Adrenal gland (tissue), 12 donors: Measurements from ENCODE around the gene CNTNAP2. TPM values are rescaled to one million over a fixed set of nuclear protein-coding genes. Genes with fewer than 3 reads are reported as not detected.

Experiments used
- DNase-seq, 7 donors: peaks; one replicate each; pipeline ENCODE4 v3.0.0-alpha.2; 2019 to 2020
- H3K27ac ChIP-seq, 5 donors: fragments of 200-600 bp; sonication (generic) in 4 of 5; 1 replicate in 3 of 5; 2 replicates in 2 of 5; pipeline versions ENCODE4 v1.5.1 to v1.8.0; 2016 to 2020; ENCODE audit warnings: mild to moderate bottlenecking in 1 of 5
- H3K27me3 ChIP-seq: fragments of 200-600 bp; 2 replicates; pipeline ENCODE4 v1.8.0; 2021
- H3K36me3 ChIP-seq, 2 donors: fragments of 200-600 bp; replicated peaks in 1 of 2; 1 replicate in 1 of 2; 2 replicates in 1 of 2; pipeline versions ENCODE4 v1.5.1 to v1.8.0; 2018 to 2022
- H3K4me1 ChIP-seq, 2 donors: fragments of 200-600 bp; replicated peaks in 1 of 2; 1 replicate in 1 of 2; 2 replicates in 1 of 2; pipeline versions ENCODE4 v1.5.1 to v1.8.0; 2018 to 2021
- H3K4me3 ChIP-seq, 4 donors: fragments of 200-600 bp; sonication (generic) in 3 of 4; one replicate each; pipeline ENCODE4 v1.5.1; 2016 to 2018
- H3K9me3 ChIP-seq, 3 donors: fragments of 200-600 bp; sonication (generic) in 1 of 3; replicated peaks in 1 of 3; 1 replicate in 2 of 3; 2 replicates in 1 of 3; pipeline versions ENCODE4 v1.5.1 to v1.8.0; 2016 to 2021
- POLR2A ChIP-seq, 2 donors: fragments of 450-650 bp; IDR thresholded peaks; one replicate each; pipeline ENCODE4 v1.6.1; 2017; ENCODE audit warnings: antibody characterized with exemption in 2 of 2, mild to moderate bottlenecking in 2 of 2, moderate library complexity in 1 of 2
- WGBS, 4 donors: extraction: QIAGEN DNeasy Blood & Tissue Kit in 2 of 4; methylation state at CpG; one replicate each; pipeline versions ENCODE4 v1.1.5 to v1.1.7; 2013 to 2017; 5-methylcytosine and 5-hydroxymethylcytosine counted together
- intact Hi-C, 2 donors: fragments of 100-400 bp; cut with DNase I; formaldehyde crosslinking; loops; one replicate each; pipeline versions ENCODE4 v1.14.1 to v1.15.0; 2022 to 2023
- polyA plus RNA-seq, 3 donors: library from polyadenylated mRNA; stranded (reverse); fragments of 200-250 nt in 2 of 3; fragments of 350-450 nt in 1 of 3; fragmentation: Illumina TruSeq in 1 of 3; extraction: RNeasy Lipid Tissue Mini Kit (QIAGEN cat#74804) in 1 of 3; gene quantifications; one replicate each; pipeline ENCODE4 v1.2.3, GENCODE V29; 2013 to 2014
- total RNA-seq, 9 donors: library from RNA; depleted of rRNA in 4 of 9; stranded (reverse); fragments of >200 nt in 4 of 9; fragments of 120-200 nt in 1 of 9; fragmentation: NEBNext Ultra II Directional in 1 of 9; extraction: Animal tissue kit (Norgen Biotek cat#: 25700) in 1 of 9; gene quantifications; one replicate each; pipeline versions ENCODE4 v1.1.0 to v1.2.4, GENCODE V29; 2013 to 2023
- TF ChIP-seq, protein P1 (sequence below), 6 experiments: fragments of 450-650 bp in 4 of 6; fragments of 200-600 bp in 2 of 6; sonication (generic) in 1 of 6; IDR thresholded peaks; 1 replicate in 5 of 6; 2 replicates in 1 of 6; pipeline versions ENCODE4 v1.5.1 to v1.8.0; 2016 to 2021; ENCODE audit warnings: antibody characterized with exemption in 6 of 6, mild to moderate bottlenecking in 2 of 6, moderate library complexity in 1 of 6
- donor health status: healthy with polysubstance abuse.
- donor health status: Bipolar disorder and iron deficiency.
- donor health status: DM: yes; HTN: yes; CAD: no.
- donor health status: DM: no; HTN: no; CAD: no.
- donor health status: DM: no; HTN: no; CAD: no.
- donor health status: DM: yes; HTN: yes; CAD: no.

The CNTNAP2 gene
- total and polyA plus RNA-seq, 12 donors, result 0.14 to 6.3 (median 1.8) TPM; not detected in 2

DNA sequence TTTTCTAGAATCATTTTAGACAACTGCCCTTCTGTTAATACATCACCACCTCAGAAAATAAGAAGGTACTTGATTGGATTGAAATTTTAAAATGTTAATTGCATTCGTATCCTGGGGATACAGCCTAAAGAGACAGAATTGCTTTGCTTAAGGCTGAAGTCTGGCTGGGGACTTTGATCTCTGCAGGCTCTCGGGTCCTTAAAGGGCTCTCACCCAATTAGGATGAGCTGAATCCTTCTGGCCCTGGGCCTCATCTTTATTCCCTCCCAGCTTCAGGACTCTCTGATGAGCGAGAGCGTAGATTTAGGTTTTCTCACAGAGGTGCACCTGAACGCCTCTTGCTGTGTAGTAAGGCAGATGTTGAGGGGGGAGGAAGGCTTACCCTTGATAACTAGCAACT is 1998.7 kb downstream of the CNTNAP2 start:
- Histone ChIP-seq H3K27ac (no peak overlapping the region), H3K9me3 (no peaks in the 10 kb centered on the region), H3K4me3 (no peak overlapping the region), H3K4me1 (no peaks in the 10 kb centered on the region), H3K36me3 (no peaks in the 10 kb centered on the region), H3K27me3 (no peaks in the 10 kb centered on the region)
- no peak for DNase-seq
- TF ChIP-seq POLR2A (IDR thresholded peaks at IDR 0.05), result no peak
- TF ChIP-seq, protein P1, sequence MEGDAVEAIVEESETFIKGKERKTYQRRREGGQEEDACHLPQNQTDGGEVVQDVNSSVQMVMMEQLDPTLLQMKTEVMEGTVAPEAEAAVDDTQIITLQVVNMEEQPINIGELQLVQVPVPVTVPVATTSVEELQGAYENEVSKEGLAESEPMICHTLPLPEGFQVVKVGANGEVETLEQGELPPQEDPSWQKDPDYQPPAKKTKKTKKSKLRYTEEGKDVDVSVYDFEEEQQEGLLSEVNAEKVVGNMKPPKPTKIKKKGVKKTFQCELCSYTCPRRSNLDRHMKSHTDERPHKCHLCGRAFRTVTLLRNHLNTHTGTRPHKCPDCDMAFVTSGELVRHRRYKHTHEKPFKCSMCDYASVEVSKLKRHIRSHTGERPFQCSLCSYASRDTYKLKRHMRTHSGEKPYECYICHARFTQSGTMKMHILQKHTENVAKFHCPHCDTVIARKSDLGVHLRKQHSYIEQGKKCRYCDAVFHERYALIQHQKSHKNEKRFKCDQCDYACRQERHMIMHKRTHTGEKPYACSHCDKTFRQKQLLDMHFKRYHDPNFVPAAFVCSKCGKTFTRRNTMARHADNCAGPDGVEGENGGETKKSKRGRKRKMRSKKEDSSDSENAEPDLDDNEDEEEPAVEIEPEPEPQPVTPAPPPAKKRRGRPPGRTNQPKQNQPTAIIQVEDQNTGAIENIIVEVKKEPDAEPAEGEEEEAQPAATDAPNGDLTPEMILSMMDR (IDR thresholded peaks at IDR 0.05), result no peak
- WGBS, 4 donors, result 57 to 84% (median 67%) methylated on average over 5 of the region's 5 CpGs
- intact Hi-C loops, result no loop called here

DNA sequence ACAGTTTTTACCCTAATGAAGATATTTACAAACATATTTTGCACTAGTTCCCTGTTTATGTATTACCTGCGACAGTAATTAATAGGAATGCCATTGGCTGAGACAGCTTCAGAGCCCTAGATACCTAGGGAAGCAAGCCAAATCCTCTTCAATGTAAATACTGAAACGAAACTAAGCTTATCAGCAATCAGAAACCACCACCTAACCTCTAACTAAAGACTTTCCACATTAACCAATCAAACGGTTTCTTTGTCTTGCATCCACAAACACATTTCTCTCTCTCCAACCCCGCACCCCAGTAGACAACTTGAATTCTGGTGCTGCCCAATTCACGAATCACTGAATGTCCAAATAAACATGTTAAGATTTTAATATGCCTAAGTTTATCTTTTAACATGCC is 1999.6 kb downstream of the CNTNAP2 start:
- no peaks in the 10 kb centered on the region for H3K4me1 ChIP-seq
- intact Hi-C loops, result no loop called here
- no peaks in the 10 kb centered on the region for H3K36me3 ChIP-seq
- no peak overlapping the region for H3K27ac ChIP-seq
- no peak overlapping the region for H3K4me3 ChIP-seq
- WGBS, 4 donors, result 58 to 63% (median 60%) methylated on average over 5 of the region's 5 CpGs
- TF ChIP-seq, protein P1 (IDR thresholded peaks at IDR 0.05), result no peak
- TF ChIP-seq POLR2A (IDR thresholded peaks at IDR 0.05), result no peak
- H3K9me3 ChIP-seq, result no peaks in the 10 kb centered on the region
- no peaks in the 10 kb centered on the region for H3K27me3 ChIP-seq
- no peak for DNase-seq

DNA sequence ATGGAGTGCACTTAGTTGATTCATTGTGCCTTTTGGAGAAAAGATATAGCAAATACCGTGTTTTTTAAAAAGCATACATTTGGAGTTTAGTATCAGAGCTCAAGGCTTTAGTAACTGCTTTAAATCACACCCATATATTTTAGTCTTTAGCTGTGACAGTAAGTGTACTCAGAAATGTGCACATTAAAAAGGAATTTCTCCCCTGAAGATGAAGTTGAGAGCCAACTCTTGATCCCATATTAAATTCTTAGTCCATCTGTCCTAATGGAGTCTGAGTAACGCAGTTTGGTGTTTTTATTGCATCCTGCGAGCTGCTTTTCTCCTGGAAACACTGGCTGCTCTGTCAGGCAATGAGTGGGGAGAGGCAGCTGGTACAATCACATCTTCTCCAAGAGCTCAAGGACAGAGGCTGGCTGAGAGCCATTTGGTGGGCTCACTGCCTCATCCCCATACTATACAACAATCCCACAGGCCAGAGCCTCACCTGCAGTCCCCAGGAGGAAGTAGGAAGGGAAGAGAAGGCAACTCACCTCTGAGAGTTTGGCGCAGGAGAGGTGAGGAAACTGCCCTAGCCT is 2000.3 kb downstream of the CNTNAP2 start:
- TF ChIP-seq POLR2A (IDR thresholded peaks at IDR 0.05), result no peak
- TF ChIP-seq, protein P1 (IDR thresholded peaks at IDR 0.05), result no peak
- WGBS, 4 donors, result 47 to 61% (median 51%) methylated on average over 4 of the region's 4 CpGs

DNA sequence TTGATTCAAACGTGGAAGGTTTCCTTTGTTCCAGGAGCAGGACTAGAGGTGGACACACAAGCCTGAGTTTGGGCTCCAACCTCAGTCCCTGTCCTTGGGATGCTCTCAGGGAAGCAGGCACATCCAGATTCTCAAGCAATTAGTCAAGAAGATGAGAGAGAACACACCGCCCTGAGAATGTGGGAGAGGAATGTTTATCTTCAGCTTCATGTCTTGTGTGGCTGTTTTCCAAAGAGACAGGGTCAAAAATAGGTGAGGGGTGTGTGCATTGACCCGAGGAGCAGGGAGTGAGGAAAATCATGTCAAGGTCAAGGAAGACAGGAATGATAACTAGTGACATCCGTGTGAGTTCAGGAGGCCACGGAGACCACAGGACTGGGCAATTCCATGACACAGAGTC is 2001.8 kb downstream of the CNTNAP2 start:
- Histone ChIP-seq H3K36me3 (no peaks in the 10 kb centered on the region), H3K4me3 (no peak overlapping the region), H3K27ac (no peak overlapping the region), H3K9me3 (no peaks in the 10 kb centered on the region), H3K4me1 (no peaks in the 10 kb centered on the region), H3K27me3 (no peaks in the 10 kb centered on the region)
- WGBS, 4 donors, result 36 to 42% (median 39%) methylated on average over 5 of the region's 5 CpGs
- TF ChIP-seq, protein P1 (IDR thresholded peaks at IDR 0.05), result no peak
- TF ChIP-seq POLR2A (IDR thresholded peaks at IDR 0.05), result no peak
- DNase-seq, result no peak
- intact Hi-C loops, result no loop called here

More for the DNA sequence above, 2000.3 kb downstream of the CNTNAP2 start:
- no peak for DNase-seq
- Histone ChIP-seq H3K27ac (no peak overlapping the region), H3K4me3 (no peak overlapping the region), H3K27me3 (no peaks in the 10 kb centered on the region), H3K9me3 (no peaks in the 10 kb centered on the region), H3K36me3 (no peaks in the 10 kb centered on the region), H3K4me1 (no peaks in the 10 kb centered on the region)
- intact Hi-C loops, result no loop called here
